Measurements from ENCODE around the gene ECHS1.

The ECHS1 gene

DNA sequence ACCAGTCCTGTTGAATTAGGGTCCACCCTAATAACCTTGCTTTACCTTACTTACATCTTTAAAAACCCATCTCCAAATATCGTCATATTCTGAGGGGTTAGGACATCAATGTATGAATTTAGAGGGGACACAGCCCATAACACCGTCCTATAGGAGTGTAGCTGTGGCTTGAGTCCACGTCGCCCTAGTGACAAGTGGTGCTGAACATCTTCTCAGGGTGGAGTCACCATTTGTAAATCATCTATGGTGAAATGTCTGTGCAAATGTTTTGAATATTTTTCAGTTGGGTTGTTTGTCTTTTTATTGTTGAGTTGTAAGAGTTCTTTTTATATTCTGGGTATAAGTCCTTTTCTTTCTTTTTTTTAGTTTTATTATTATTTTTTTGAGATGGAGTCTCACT is 31.2 kb downstream of the ECHS1 start:
- DNase-seq (ENCODE audit: low read depth) = no peak

DNA sequence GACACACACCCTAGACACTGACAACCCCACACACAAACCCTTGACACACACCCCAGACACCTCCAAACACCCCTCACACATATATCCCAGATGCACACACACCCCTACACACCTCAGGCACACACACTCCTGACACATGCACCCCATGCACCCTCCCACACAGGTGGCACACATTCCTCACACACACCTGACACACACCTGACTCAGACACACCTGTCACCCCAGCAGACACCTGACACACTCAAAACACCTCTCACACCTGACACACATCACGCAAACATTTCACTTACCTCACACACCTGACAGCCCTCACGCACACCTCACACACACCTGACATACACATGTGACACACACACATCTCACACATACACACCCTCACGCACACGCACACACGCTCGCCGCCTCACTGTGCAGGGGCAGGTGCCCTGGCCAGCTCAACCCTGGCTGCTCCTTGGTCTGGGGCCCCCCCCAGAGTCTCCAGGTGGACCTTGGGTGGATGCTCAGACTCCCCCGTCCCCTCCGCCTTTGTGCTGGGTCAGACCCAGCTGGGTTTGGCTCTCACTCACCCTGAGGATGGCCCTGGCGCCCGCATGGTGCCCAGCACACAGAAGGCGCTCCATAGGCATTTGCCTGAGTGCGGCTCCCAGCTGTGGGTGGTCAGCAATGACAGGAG is 33.3 kb downstream of the ECHS1 start:
- DNase-seq (ENCODE audit: low read depth) = no peak

DNA sequence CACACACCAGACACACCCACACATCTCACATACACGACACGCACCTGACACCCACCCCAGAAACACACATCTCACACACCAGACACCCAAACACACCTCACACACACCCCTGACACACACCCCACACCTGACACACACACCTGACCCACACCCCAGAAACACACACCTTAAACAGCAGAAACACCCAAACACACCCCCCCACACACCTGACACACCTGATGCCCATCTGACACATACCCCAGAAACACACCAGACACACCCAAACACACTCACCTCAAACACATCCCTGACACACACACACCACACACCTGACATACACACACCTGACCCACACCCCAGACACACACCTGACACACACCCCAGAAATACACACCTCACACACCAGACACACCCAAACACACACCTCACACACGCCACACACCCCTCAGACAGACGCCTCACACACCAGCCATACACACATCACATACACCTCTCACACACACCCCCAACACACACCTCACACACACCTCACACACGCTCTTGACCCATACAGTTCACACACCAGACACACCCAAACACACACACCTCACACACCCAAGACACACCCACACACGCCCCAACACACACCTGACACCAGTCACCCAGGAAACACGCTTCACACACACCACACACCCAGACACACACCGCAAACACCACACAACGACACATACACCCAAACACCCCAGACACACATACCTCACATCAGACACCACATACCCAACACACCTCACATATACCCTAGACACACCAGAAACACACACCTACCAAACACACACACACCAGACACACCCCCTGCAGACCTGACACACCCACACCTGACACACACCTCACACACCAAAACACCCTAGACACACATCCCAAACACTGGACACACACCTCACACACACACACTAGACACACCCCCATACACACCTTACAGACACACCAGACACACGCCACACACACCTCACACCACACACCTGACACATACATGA is 34.8 kb downstream of the ECHS1 start:
- no peak for DNase-seq (ENCODE audit: low read depth)

DNA sequence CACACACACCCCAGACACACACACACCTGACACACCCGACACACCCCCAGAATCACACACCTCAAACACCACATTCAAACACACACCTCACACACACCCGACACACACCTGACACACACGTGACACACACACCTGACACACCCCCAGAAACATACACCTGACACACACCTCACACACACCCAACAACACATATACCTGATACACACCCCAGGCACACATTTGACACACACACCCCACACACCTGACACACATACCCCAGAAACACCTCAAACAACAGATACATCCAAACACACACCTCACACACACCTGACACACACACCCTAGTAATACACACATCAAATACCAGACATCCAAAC is 35.8 kb downstream of the ECHS1 start:
- DNase-seq (ENCODE audit: low read depth) = no peak

DNA sequence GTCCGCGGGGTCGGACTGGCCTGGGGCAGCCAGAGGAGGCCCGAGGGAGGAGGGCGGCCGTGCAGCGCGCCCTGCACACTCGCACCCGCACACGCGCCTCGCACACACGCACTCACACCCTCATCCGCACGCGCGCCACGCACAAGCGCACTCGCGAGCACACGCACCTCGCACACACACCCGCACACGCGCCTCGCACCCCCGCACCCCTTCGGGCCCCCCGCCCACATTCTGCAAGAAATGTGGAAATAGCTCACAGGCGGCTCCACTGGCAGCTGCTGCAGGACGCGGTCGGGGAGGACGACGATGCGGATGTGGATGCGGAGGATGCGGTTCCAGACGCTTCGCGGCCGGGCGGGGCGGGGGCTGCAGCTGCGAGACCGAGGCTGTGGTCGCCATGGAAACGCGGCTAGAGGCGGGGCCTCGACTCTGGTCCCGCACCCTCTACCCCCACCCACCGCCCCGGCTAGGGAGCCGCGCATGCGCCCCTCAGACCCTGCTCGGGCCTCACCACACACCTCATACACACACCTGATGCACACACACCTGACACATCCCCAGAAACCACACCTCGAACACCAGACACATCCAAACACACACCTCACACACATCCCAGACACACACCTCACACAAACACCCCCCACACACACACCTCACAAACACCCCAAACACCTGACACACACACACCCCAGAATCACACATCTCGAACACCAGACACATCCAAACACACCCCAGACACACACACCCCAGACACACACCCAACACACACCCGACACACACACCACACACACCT is 36.4 kb downstream of the ECHS1 start, which contains the start of gene CALY:
Gene CALY (minus strand): TSS at position 320 of the 793 bp plus-strand sequence. CDS start 7,907 bp downstream, outside the sequence.
- no peak for DNase-seq (ENCODE audit: low read depth)

DNA sequence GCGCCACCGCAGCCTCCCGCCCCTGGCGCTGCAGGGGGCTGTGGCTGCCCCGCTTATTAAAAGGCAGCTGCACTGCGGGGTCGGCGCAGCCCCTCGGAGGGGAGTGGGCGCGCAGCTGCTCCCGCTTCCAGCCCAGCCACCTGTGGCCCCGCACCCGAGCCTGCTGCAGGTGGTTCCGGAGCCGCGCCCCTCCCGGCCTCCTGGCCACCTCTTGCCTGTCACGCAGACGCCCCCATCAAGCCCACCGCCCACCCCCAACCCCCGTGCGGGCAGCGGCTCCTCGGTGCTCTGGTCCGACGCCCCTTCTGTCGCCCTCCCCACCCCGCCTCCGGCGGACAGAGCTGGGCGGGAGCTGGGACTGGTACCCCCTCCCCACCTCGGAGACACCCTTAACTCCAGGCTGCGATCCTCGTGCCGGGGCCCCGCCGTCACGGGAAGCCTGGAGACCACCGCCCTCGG is 37.0 kb downstream of the ECHS1 start:
- DNase-seq (ENCODE audit: low read depth) = no peak

DNA sequence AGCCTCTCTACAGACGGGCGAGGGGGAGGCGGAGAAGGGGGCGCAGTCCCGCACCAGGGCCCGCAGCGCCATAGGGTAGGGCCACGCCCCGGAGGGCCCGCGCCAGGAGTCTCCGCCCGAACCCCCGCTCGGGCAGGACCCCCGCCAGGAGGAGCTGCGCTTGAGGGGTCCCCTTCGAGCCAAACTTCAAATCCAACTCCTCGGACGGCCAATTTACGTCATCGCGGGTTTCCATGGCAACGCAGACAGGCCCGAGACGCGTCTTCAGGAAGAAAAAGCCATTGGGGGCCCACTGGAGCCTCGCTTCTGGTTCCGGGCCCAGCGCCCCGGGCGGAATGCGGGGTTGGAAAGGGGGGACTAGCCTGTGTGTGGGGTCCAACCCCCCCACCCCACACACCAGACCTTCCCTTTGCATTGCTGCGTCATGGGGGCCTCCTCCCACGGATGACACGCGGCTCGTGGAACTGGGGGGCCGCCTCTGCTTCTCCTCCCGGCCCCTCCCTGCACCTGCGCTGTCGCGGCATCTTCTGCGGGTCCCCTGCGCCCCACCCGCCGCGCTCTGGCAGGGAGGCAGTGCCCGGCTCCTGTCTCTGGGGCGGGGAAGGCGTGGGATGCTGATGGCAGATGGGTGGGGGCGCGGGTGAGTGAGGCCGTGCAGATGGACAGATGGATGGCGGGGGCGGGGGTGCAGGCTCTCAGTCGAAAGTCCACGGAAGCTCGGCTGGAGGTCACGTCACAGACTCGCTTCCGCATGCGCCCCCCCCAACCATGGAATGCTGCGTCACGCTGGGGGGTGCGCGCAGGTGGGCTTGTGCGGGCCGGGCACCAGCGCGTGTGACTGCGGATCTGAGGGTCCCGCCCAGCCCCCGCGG is 37.7 kb downstream of the ECHS1 start:
- peak; percentile 68 for DNase-seq (ENCODE audit: low read depth)

DNA sequence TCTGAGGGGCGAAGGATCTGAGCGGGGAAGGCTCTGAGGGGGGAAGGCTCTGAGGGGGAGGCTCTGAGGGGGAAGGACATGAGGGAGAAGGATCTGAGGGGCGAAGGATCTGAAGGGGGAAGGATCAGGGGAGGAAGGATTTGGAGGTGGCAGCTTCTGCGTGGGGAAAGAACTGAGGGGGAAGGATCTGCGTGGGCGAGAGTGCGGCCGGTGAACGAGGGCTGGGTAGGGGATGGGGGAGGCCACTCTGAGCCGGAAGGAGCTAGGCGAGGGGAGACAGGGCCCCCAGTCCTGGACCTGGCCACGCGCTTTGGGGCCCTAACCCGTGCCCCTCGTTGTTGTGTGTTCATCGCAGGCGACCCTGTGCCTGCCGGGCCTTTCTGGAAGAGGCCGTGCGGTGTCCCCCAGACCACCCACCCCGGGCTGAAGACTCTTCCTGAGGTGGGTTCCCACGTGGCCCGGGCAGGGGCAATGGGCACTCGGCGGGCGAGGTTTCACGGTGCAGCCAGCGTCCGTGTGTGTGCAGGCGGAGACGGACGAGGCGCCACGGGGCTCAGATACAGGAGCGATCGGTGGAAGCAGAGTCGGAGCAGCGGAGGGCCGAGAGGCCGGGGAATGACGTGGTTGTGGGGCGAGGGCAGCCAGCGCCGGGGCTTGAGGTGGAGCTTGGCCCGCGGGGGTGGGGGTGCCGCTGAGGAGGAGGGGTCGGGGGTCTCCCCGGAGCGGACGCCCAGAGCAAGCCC is 38.5 kb downstream of the ECHS1 start:
- no peak for DNase-seq (ENCODE audit: low read depth)

DNA sequence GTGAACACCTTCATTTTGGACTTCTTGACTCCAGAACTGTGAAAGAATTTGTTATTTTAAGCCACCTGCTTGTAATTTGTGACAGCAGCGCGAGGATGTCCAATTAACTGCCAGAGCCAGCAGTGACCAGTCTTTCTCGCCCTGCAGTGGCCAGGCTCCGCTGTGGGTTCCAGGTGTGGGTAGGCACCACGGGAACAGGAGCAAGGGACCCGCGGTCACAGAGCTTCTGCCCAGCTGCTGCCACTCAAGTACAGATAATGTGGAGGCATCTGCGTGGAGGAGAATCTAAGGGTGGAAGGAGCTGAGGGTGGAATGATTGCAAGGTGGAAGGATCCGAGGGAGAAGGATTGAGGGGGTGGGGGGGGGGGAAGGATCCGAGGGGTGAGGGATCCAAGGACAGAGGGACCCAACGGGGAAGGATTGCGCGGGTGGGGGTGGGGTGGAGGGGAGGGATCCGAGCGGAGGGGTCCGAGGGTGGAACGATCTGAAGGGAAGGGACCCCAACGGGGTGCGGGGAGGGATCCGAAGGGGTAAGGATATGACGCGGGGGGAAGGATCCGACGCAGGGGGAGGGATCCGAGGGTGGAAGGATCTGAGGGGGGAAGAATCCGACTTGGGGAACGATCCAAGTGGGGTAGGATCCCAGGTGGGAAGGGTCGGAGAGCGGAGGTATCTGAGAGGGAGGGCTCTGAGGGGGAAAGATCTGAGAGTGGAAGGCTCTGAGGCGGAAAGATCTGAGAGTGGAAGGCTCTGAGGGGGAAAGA is 40.0 kb downstream of the ECHS1 start:
- DNase-seq (ENCODE audit: low read depth) = no peak

DNA sequence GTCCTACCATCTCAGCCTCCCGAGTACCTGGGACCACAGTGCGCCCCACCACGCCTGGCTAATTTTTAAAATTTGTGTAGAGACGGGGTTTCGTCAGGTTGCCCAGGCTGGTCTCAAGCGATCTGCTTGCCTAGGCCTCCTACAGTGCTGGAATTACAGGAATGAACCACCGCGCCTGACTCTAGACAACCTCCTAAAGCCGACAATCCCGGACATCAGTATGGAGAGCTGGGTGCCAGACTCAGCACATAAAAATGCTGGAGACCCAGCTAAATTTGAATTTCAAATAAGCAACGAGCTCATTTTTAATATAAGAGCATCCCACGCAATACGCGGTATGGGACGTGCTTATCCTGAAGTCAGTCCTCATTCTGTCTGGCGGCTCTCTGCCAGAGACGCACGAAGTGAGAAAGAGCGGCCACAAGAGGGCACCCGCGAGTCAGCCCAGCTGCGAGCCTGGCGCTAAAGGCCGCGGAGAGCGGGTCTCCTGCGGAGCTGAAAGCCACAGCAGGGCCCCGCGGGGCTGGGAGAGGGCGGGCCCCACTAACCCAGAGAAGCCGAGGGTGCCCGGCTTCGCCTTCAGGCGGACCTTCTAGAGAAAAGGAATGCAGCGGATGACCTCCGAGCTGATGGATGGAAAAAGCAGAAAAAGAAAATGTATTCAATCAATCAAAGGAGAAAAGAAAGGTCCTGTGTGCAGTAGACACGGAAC is 43.5 kb downstream of the ECHS1 start:
- peak; percentile 88 for DNase-seq (ENCODE audit: low read depth)

DNA sequence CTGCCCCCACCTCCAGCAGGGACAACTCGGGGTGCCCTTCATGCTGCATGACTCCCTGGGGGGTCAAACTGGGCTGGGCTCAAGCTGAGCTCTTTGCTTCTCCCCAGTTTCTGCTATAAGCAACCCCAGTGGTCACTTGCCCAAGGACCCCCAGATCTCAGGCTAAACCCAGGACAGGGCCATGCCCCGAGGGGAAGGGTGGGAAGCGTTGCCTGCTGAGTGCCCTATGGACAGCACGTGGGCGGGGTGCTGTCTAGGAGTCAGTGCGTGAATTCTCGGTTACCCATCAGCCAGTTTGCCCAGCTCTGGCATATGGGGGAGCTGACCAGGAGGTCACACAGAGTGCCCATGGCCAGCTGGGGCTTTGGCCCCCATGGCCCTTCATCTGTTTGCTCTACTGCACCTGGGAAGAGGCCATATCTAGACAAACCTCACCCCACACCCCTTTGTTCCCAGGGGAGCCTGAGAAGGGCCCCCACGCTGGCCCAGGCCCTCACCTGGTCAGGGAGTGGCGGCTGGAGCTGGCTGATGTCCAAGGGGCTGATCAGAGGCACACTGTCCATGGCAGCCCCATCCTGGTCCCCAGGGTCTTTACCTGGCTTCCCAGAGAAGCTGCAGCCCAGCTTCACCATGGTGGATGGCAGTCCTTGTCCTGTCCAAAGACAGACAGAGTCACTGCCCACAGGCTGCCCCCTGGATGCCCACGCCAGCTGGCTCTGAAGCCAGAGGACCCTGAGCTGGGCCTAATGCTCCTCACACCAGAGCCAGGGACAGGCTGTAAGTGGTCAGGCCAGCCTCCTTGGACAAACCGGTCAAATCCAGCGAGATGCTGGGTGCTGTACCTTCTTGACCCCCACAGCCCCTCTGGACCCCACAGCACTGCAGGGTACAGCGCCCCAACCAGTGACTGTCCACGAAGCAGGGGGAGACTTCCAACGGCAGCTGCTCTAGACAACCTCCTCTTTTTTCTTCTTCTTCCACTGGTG is 44.5 kb downstream of the ECHS1 start:
- no peak for DNase-seq (ENCODE audit: low read depth)

DNA sequence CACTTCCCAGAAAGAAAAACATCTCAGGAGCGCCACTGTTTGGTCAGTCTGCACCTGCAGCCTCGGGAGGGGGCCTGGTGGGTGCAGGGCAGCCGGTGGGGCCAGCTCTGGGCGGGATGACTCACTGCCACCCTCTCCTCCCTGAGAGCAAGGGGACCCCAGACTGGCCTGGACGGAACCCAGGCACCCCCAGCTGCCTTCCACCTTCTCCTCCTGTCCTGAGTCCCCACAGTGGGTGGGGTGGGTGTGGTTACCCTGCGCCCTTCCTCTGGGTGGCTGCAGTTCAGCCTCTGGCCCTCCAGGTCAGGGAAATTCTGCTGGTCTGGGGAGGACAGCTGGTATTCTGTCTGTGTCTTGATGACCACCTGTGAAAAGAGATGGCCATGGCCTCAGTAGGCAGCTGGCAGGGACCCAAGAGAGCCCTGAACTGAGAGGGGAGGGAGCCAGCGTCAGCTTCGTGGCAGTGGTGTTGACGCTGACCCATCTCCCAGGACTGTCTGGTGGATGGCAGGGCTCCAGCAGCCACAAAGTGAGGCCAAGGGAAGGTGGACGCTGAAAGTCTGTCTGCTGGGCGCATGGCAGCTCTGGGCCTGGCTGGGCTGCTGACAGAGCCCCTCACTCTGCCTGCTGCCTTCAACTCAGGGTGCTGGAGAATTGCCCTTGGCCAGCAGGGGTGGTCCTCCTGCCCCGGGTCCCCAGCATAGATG is 45.4 kb downstream of the ECHS1 start:
- DNase-seq (ENCODE audit: low read depth) = no peak

DNA sequence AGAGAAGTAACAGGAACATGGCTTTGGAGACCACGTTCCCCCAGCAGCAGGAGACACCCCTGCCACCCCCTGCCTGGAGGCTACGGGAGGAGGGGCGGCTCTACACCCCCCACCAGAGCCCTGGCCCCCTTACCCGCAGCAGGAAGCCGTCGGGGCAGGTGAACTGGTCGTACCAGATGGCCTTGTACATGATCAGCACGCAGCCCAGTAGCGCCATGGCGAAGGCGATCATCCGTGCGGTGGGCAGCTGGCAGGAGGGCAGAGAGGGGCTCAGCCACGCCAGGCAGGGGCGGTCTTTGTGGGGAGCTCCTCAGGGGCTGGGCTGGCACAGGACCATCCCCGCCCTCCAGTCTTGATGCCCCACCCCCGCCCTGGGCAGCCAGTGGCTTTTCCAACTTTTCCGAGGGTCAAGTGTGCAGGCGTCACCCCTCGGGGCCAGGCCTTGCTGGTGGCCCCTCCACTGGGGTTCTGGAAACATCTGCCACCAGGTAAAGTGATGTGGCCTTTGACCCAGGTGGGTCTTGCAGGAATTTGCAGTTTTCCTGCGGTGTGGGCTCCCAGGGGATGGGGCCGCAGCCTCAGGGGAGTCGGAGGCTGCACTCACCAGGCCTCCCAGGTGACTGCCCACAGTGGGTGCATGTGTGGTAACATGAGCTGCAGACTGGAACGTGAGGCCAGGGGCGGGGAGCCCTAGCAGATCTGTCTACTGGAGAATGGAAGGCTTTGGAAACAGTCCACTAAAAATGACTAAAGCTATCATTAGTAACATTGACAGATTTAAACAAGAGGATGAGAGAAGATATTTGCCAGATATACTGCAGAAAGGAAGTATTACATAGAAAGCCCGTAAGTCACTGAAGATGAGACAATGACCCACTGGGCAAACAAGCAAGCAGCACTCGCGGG is 46.2 kb downstream of the ECHS1 start:
- no peak for DNase-seq (ENCODE audit: low read depth)

DNA sequence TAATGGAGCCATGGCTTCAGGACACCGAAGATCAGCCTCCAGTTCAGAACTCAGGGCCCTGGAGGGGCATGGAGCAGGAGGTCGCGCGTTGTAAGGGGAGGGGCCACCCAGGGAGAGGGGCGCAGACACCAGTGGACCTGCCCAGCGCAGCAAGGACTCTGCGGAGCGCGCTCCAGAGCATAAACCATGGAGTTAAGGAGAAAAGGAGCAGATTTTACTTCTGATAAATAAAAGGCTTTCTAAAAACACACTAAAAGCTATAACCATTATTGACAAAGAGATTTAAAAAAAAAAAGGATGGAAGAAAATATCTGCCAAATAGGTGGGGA is 47.0 kb downstream of the ECHS1 start:
- DNase-seq (ENCODE audit: low read depth) = no peak

DNA sequence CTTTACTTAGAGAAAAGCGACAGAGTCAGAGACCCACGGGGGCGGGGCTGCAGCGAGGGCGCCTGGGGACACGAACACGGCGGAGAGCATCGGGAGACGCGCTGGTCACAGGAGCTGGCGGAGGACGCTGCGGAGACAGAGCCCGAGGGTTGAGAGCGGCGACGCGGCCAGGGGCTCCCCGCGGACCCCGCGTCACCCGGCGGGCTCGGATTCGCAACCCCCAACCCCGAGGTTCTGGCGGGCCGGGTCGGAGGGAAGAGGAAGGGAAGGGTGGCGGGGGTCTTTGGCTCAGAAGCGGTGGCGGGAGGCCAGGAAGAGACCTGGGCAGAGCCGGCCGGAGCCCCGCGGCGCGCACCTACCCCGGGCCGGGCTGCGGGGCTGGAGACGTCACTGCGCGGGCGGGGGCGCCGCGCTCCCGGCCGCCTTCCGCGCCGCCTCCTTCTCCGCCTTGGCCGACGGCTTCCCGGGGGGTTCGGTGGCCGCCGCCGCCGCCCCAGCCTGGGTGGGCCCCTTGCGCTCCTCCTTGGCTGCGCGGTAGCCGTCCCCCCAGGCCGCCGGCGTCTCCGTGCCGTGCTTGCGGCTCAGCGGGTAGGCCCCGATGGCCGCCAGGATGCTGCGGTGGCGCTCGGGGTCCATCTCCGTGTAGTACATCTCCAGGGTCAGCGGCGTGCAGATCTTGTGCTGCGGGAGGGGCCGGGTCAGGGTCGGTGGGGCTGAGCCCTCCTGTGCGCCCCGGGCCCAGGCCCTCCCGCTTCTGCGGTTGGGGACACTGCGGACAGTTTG is 47.5 kb downstream of the ECHS1 start:
- no peak for DNase-seq (ENCODE audit: low read depth)

DNA sequence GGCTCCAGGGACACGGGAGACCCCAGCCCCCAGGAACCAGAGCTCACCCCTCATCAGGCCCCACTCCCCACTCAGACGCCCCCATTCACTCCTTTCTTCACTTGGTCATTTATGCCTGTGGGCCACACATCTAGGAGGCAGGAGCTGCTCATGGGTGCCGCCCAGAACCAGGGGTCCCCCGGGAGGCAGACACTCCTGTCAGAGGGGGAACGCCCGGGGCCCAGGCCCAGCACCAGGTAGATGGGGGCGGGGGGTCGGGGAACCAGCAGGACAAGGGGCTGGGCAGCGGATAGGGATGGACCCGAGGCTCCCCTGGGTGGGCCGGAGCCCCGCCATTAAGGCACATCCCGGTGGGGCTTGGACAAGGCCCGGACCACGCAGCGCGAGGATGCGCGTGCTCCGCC is 48.3 kb downstream of the ECHS1 start:
- no peak for DNase-seq (ENCODE audit: low read depth)

All from ELR (cell line).